ENCODE data around the gene CHCHD3. TPM values are rescaled to one million over a fixed set of nuclear protein-coding genes. Genes with fewer than 3 reads are reported as not detected.

Gene CHCHD3
- total and polyA plus RNA-seq, 2 of the 4 experiments (the other 2 are of a cell fraction): 56.9 to 141 TPM

DNA sequence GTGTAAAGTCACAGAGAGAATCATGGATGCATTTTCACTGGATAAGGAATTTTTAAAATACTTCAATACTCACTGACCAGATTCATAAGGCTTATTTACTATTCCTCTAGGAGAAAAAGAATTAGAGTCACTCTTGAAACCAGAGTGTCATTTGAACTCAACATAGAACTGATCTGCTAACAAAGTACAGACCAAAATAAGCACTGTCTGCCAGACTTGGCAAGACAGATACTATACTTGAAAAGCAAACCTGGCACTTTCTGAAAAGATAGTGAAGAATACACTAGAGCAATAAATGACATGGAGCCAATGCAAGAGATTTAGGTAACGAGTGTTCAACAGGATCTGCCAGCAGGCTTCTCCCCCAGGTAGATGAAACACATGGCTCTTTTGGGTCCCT lies 215.3 kb downstream of the CHCHD3 start:
- no peaks in the 10 kb centered on the region for H4K20me1 ChIP-seq (ENCODE audit: insufficient read depth, low read length)
- no peak overlapping the region for H4K91ac ChIP-seq (ENCODE audit: insufficient read depth, low read depth, low read length)
- H2AK9ac ChIP-seq (replicated peaks; ENCODE audit: low read depth, low read length, poor library complexity): no peak overlapping the region
- no peaks in the 10 kb centered on the region for H3K4me1 ChIP-seq (ENCODE audit: control insufficient read depth, insufficient read depth, low read length)
- no TSS peak for BruUV-seq (replicated peaks)
- H2BK120ac ChIP-seq (ENCODE audit: low read depth, low read length): no peak overlapping the region
- DNase-seq (no peak), ATAC-seq (ENCODE audit: low read depth) (no peak)
- no peak overlapping the region for H2BK15ac ChIP-seq (ENCODE audit: low read depth, low read length)
- H3K79me1 ChIP-seq (ENCODE audit: low read depth in 1 of 2, low read length in 2 of 2): peaks cover 0 to 6% of the 10 kb centered on the region in 2 experiments; a peak in 2 of 4 replicates
- no peaks in the 10 kb centered on the region for H3K27me3 ChIP-seq (ENCODE audit: control insufficient read depth, insufficient read depth, low read length)
- no peak overlapping the region for H3K18ac ChIP-seq (ENCODE audit: low read depth, low read length)
- H3K23ac ChIP-seq (ENCODE audit: low read depth, low read length): no peak overlapping the region
- no peak overlapping the region for H3K4ac ChIP-seq (ENCODE audit: low read depth, low read length)
- no peak overlapping the region for H3K9ac ChIP-seq (ENCODE audit: low read depth, low read length)
- H2BK20ac ChIP-seq (ENCODE audit: low read depth, low read length): no peak overlapping the region
- no peak overlapping the region for H3K56ac ChIP-seq (ENCODE audit: extremely low read depth, insufficient read depth, low read length)
- H2BK5ac ChIP-seq (ENCODE audit: low read depth, low read length, poor library complexity, severe bottlenecking): no peak overlapping the region
- no peaks in the 10 kb centered on the region for H3K36me3 ChIP-seq (ENCODE audit: control insufficient read depth, insufficient read depth, low read length)
- no peak overlapping the region for H3K4me2 ChIP-seq (ENCODE audit: low read depth, low read length)
- no peak overlapping the region for H2AFZ ChIP-seq (replicated peaks; ENCODE audit: low read length, poor library complexity)
- H3K9me3 ChIP-seq (ENCODE audit: control insufficient read depth, insufficient read depth, low read length): peaks cover 4% of the 10 kb centered on the region; the same call in 1 of the 2 replicates
- 100% methylated on average over 1 of the region's 1 CpG; no CpG with 5 or more reads in 1 of the 2 experiments for WGBS, 2 experiments (ENCODE audit: extremely low coverage in 2 of 2, insufficient read length in 1 of 2)
- H4K5ac ChIP-seq (ENCODE audit: low read depth, low read length): no peak overlapping the region
- peaks cover 3% of the 10 kb centered on the region; the same call in 1 of the 2 replicates for H3K9me1 ChIP-seq (ENCODE audit: insufficient read depth, low read length)
- H2AK5ac ChIP-seq (ENCODE audit: low read depth, low read length): no peak overlapping the region
- no peak overlapping the region for H3K14ac ChIP-seq (replicated peaks; ENCODE audit: low read depth, low read length)
- H3K4me3 ChIP-seq (ENCODE audit: insufficient read depth, low read depth, low read length): no peak overlapping the region
- H4K8ac ChIP-seq (ENCODE audit: low read depth in 2 of 2, low read length in 2 of 2): no peak overlapping the region
- in situ Hi-C loops (cut with MboI; ENCODE audit: low sequenced_read_pairs) (no loop called here), dilution Hi-C loops (cut with HindIII; ENCODE audit: low sequenced_read_pairs, unreplicated experiment) (no loop called here), intact Hi-C loops (cut with micrococcal nuclease) (no loop called here)
- ChIA-PET POLR2A (ENCODE audit: unreplicated experiment) (no interaction called here), CTCF (no interaction called here)
- no peak overlapping the region for H3K27ac ChIP-seq (ENCODE audit: insufficient read depth, low read length)
- TF ChIP-seq MXI1 (IDR thresholded peaks at IDR 0.05; ENCODE audit: borderline replicate concordance, low read depth, low read length) (no peak), POLR2A (IDR thresholded peaks at IDR 0.05; ENCODE audit: low read depth, low read length) (no peak), CHD1 (IDR thresholded peaks at IDR 0.05; ENCODE audit: low read depth, low read length) (no peak)
